SK-N-SH treated with all-trans-retinoic acid at 6 μM for 48 hours (cell line): ENCODE measurements around the gene FYTTD1.

ENCODE experiments used
- ATAC-seq: fragments of 200-7000 bp; cut with Tn5 transposase; 3 replicates; pipeline ENCODE4 v1.9.1; 2020; ENCODE audit warnings: mild to moderate bottlenecking, moderate library complexity
- ARNTL ChIP-seq: fragments of 450-650 bp; formaldehyde crosslinking; IDR thresholded peaks from 2 replicates; pipeline ENCODE4 v1.5.0; 2020; ENCODE audit warnings: low read depth, mild to moderate bottlenecking, moderate library complexity, borderline replicate concordance
- BACH2 ChIP-seq: fragments of 250-450 bp; sonication (Bioruptor Pico); IDR thresholded peaks from 2 replicates; pipeline ENCODE4 v1.9.0; 2021; ENCODE audit warnings: mild to moderate bottlenecking, borderline replicate concordance
- CSDC2 ChIP-seq: fragments of 250-450 bp; sonication (Bioruptor Pico); IDR thresholded peaks from 2 replicates; pipeline ENCODE4 v1.5.0; 2020; ENCODE audit warnings: mild to moderate bottlenecking, moderate library complexity
- CSRNP3 ChIP-seq: fragments of 250-450 bp; sonication (Bioruptor Pico); IDR thresholded peaks from 2 replicates; pipeline ENCODE4 v1.5.1; 2021; ENCODE audit warnings: mild to moderate bottlenecking, moderate library complexity
- ESRRG ChIP-seq: fragments of 250-450 bp; sonication (Bioruptor Pico); IDR thresholded peaks from 2 replicates; pipeline ENCODE4 v1.6.1; 2021; ENCODE audit warnings: mild to moderate bottlenecking
- GLIS3 ChIP-seq: fragments of 250-450 bp; sonication (Bioruptor Pico); IDR thresholded peaks from 2 replicates; pipeline ENCODE4 v1.5.0; 2020; ENCODE audit warnings: mild to moderate bottlenecking, moderate library complexity
- ISL1 ChIP-seq: fragments of 250-450 bp; sonication (Bioruptor Pico); IDR thresholded peaks from 2 replicates; pipeline ENCODE4 v2.1.2; 2022; ENCODE audit warnings: mild to moderate bottlenecking, moderate library complexity
- OSR1 ChIP-seq: fragments of 250-450 bp; sonication (Bioruptor Pico); IDR thresholded peaks from 2 replicates; pipeline ENCODE4 v1.8.0; 2022; ENCODE audit warnings: moderate library complexity, mild to moderate bottlenecking, inconsistent platforms
- PATZ1 ChIP-seq: fragments of 250-450 bp; sonication (Bioruptor Pico); IDR thresholded peaks from 2 replicates; pipeline ENCODE4 v1.8.0; 2020; ENCODE audit warnings: mild to moderate bottlenecking, moderate library complexity, borderline replicate concordance
- POU6F1 ChIP-seq: fragments of 250-450 bp; sonication (Bioruptor Pico); IDR thresholded peaks from 2 replicates; pipeline ENCODE4 v1.8.0; 2021; ENCODE audit warnings: low read depth, mild to moderate bottlenecking, moderate library complexity, borderline replicate concordance
- PPARA ChIP-seq: fragments of 250-450 bp; sonication (Bioruptor Pico); IDR thresholded peaks from 2 replicates; pipeline ENCODE4 v1.5.0; 2020; ENCODE audit warnings: mild to moderate bottlenecking, borderline replicate concordance
- RARB ChIP-seq: fragments of 250-450 bp; sonication (Bioruptor Pico); IDR thresholded peaks from 2 replicates; pipeline ENCODE4 v1.8.0; 2021; ENCODE audit warnings: mild to moderate bottlenecking, moderate library complexity
- SNAI2 ChIP-seq: fragments of 250-450 bp; sonication (Bioruptor Pico); IDR thresholded peaks from 2 replicates; pipeline ENCODE4 v1.5.0; 2020; ENCODE audit warnings: mild to moderate bottlenecking, moderate library complexity
- TCF4 ChIP-seq: fragments of 250-450 bp; sonication (Bioruptor Pico); IDR thresholded peaks from 2 replicates; pipeline ENCODE4 v1.8.0; 2021; ENCODE audit warnings: mild to moderate bottlenecking, moderate library complexity, borderline replicate concordance
- TOX ChIP-seq: fragments of 250-450 bp; sonication (Bioruptor Pico); IDR thresholded peaks from 2 replicates; pipeline ENCODE4 v1.8.0; 2021; ENCODE audit warnings: mild to moderate bottlenecking, moderate library complexity, borderline replicate concordance
- TSHZ2 ChIP-seq: fragments of 250-450 bp; sonication (Bioruptor Pico); IDR thresholded peaks from 2 replicates; pipeline ENCODE4 v1.5.0; 2020; ENCODE audit warnings: mild to moderate bottlenecking, moderate library complexity
- ZC3H10 ChIP-seq: fragments of 250-450 bp; sonication (Bioruptor Pico); IDR thresholded peaks from 2 replicates; pipeline ENCODE4 v1.5.1; 2021; ENCODE audit warnings: mild to moderate bottlenecking, moderate library complexity
- ZFP3 ChIP-seq: fragments of 250-450 bp; sonication (Bioruptor Pico); IDR thresholded peaks from 2 replicates; pipeline ENCODE4 v1.5.0; 2020; ENCODE audit warnings: mild to moderate bottlenecking, moderate library complexity
- ZNF565 ChIP-seq: fragments of 450-650 bp; formaldehyde crosslinking; conservative IDR thresholded peaks from 2 replicates; pipeline ENCODE4 v1.5.0; 2020; ENCODE audit warnings: low read depth, mild to moderate bottlenecking, moderate library complexity
- ZNF70 ChIP-seq: fragments of 450-650 bp; formaldehyde crosslinking; IDR thresholded peaks from 2 replicates; pipeline ENCODE4 v1.5.0; 2020; ENCODE audit warnings: mild to moderate bottlenecking, moderate library complexity
- ZNF8 ChIP-seq: fragments of 450-650 bp; formaldehyde crosslinking; IDR thresholded peaks from 2 replicates; pipeline ENCODE4 v1.5.0; 2020; ENCODE audit warnings: mild to moderate bottlenecking, moderate library complexity

The FYTTD1 gene

GRCh38 chr3:197750858-197751737 lies 1.4 kb downstream of the FYTTD1 start:
- TF ChIP-seq GLIS3 (no peak), PATZ1 (peak; percentile 43; the same call in 1 of the 2 replicates)
- peak; percentile 10 for ATAC-seq

- TF ChIP-seq ARNTL (CRISPR knock-in tag), result no peak
- TF ChIP-seq PATZ1, result no peak
- no peak for TF ChIP-seq SNAI2 (CRISPR knock-in tag)
- TF ChIP-seq GLIS3, result no peak
- no peak for TF ChIP-seq BACH2 (CRISPR knock-in tag)
- TF ChIP-seq ESRRG (CRISPR knock-in tag), result no peak
- ATAC-seq, result no peak
These were observed 2.4 kb downstream of the FYTTD1 start for GRCh38 chr3:197752107-197752506.

- TF ChIP-seq SNAI2 (CRISPR knock-in tag) (no peak), ESRRG (CRISPR knock-in tag) (no peak), ZNF565 (CRISPR knock-in tag) (no peak), TOX (CRISPR knock-in tag) (no peak)
- ATAC-seq, result no peak
These were observed 3.6 kb downstream of the FYTTD1 start for GRCh38 chr3:197753263-197753662.

GRCh38 chr3:197756704-197757103 lies 7.0 kb downstream of the FYTTD1 start:
- TF ChIP-seq OSR1 (CRISPR knock-in tag) (no peak), RARB (no peak), ZFP3 (no peak), SNAI2 (CRISPR knock-in tag) (no peak), ZNF70 (CRISPR knock-in tag) (no peak), GLIS3 (no peak), BACH2 (CRISPR knock-in tag) (no peak), TSHZ2 (CRISPR knock-in tag) (no peak), CSDC2 (no peak), ISL1 (CRISPR knock-in tag) (no peak), TCF4 (CRISPR knock-in tag) (no peak), TOX (CRISPR knock-in tag) (no peak), ESRRG (CRISPR knock-in tag) (no peak), ZNF8 (no peak), PPARA (no peak), CSRNP3 (CRISPR knock-in tag) (no peak), ARNTL (CRISPR knock-in tag) (no peak), ZC3H10 (CRISPR knock-in tag) (no peak), POU6F1 (CRISPR knock-in tag) (no peak)

More at GRCh38 chr3:197756704-197757103, 7.0 kb downstream of the FYTTD1 start:
- peak; percentile 51 for ATAC-seq
